HG03521 (cell line): ENCODE measurements around the gene PITPNB.

ENCODE experiments used
- ATAC-seq: cut with Tn5 transposase; IDR thresholded peaks from one replicate; pipeline ENCODE4 v1.9.1; 2021; ENCODE audit warnings: mild to moderate bottlenecking, moderate library complexity; ENCODE audit not compliant: unreplicated experiment

PITPNB gene

GRCh38 chr22:27835446-27835845, 83.6 kb downstream of the PITPNB start:
- no peak for ATAC-seq

GRCh38 chr22:27834364-27835185, 84.5 kb downstream of the PITPNB start:
- no peak for ATAC-seq

DNA sequence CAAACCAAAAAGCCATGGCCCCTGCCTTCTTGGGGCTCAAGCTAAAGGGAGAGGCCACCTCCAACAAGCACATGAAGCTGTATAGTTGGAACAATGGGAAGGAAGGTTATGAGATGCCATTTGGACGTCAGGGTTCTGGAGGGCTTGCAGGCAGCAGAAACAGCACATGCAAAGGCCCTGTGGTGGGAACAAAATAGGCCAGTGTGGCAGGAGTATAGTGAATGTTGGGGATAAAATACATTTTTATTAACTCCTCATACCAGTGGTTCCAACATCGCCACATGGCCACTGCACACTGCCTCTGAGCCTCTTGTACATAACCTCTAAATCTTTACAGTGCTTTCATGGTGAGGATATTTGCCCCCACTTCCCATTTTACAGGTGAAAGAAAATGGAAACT, 85.3 kb downstream of the PITPNB start:
- ATAC-seq = no peak

DNA sequence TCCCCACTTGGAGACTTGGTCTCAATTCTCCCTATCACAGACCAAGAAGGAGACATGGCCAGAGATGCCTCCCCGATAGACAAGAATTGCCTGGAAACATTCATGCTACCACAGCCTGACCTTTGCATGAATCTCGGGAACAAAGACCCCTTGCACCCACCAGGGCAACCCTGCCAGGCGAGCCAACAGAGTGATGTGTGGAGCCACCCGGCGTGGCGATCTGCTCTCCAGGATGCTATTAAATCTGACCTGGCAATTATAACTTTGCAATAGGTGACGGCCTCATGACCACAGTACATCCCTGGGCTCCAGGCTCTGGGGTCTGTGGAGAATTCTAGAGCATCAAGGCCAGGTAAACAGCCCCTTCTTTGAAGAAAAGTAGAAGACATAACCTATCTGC, 86.5 kb downstream of the PITPNB start:
- no peak for ATAC-seq

DNA sequence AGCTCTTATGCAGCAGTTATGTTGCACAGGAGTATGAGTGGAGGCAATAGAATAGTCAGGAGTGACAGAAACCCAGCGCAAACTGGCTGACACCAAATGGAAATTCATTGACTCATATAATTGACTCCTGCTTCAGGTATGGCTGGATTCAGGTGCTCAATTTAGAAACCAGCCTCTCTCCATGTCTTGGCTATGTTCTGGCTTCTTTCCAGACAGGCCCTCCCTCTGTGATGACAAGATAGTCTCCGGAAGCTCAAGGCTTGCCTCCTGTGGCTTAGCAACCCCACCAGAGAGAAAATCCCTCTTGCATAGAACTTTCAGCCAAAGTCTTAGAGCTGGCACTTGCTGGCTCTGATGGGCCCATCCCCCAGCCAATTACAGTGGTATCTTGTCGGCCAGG, 89.4 kb downstream of the PITPNB start:
- ATAC-seq = no peak

DNA sequence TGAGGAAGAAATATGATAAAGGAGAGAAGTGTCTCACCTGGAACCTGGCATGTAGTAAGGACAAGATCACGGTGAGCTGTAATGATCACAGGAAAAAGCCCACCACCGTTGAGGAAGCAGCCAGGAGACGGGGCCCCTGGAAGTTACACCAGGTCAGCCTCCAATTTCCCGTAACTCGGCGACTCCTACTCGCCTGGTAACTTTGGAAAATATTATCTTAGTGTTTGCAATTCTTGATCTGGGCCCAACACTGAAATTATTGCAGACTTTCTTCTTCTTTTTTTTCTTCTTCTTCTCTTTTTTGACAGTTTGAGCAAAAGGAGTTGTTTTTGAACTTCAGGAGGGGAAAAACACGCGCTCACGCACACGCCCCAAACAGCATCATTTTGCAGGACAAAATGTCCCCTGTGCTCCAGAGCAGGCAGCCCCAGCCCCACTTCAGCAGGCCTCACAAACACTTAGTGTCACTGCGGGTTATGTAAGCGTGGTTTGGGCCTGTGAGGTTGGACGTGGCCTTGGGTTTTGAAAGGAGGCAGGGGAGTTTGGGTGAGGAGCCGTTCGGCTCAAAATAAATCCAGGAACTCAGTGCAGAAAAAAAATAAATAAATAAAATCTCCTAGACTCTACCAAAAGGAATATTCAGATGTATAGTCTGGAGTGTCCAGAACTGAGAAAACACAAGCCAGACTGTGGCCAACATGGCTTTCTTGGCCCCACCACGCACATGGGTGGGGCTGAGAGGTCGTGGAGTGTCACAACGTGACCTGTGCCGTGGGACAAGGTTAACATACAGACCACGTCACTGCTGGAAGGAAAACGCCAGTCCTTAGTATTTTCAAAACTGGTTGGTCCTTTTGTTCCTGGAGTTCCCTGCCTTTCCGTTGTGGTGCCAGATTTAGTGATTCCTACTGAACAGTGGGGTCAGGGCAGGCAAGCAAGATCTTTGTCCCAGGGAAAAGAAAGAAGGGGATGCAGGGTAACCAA, 91.2 kb downstream of the PITPNB start:
- ATAC-seq = no peak

- no peak for ATAC-seq
These were observed 93.9 kb downstream of the PITPNB start for GRCh38 chr22:27825174-27825573.

DNA sequence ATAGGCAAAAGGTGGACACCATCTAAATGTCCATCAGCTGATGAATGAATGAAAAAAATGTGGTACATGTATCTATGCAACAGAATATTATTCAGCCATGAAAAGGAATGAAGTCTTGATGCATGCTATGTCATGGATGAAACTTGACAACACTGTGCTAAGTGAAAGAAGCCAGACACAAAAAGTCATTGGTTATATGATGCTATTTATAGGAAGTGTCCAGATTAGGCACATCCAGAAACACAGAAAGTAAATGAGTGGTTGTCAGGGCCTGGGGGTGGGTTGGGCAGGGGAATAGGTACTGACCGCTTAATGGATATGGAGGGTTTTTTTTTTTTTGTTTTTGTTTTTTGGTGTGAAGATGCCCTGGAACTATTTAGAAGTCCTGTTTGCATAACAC, 95.8 kb downstream of the PITPNB start:
- ATAC-seq = no peak

DNA sequence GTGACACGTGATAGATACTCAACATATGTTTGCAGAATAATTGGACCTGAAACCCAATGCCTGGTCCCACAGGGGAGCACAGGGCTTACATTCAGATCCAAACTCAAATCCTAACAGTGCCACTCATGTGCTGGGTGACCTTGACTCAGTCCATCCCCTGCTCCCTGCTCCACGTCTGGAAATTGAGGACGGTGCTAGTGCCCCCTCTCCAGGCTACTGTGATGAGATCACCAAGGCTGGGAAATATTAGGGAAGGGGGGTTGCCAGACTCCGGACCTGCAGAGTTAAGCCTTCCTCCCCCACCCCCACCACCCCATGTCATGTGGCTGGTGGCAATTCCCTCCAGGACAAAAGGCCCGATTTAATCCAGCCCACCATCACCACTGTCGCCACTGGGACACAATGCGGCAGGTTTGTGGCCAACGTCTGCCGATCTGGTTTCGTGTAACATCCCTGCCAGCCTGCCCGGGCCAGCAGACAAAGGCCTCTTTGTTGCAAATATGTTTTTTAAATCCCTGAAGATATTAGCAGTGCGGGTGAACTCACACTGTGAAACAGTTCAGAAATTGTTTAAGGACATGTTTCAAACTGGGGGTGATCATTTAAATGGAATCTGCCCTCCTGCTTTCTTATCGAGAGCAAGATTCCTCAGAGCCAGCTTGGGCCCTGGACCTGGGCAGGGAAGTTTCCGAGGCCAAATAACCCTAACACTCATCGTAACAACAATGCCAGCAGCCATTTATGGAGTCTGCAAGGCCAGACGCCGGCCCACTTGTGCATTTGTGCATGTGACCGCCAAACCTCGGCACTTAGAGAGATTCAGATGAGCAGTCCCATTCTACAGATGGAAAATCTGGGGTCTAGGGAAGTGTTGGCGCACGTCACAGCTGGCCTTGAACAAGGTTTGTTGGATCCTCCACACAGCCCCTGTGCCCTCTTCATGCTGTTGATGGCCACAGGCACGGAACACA, 97.9 kb downstream of the PITPNB start:
- no peak for ATAC-seq

- ATAC-seq = no peak
These were observed 102.5 kb downstream of the PITPNB start for GRCh38 chr22:27816552-27816951.

GRCh38 chr22:27815826-27816530, 103.1 kb downstream of the PITPNB start:
- no peak for ATAC-seq

- no peak for ATAC-seq
These were observed 104.1 kb downstream of the PITPNB start for GRCh38 chr22:27814993-27815392.

- no peak for ATAC-seq
These were observed 107.3 kb downstream of the PITPNB start for GRCh38 chr22:27811778-27812177.

DNA sequence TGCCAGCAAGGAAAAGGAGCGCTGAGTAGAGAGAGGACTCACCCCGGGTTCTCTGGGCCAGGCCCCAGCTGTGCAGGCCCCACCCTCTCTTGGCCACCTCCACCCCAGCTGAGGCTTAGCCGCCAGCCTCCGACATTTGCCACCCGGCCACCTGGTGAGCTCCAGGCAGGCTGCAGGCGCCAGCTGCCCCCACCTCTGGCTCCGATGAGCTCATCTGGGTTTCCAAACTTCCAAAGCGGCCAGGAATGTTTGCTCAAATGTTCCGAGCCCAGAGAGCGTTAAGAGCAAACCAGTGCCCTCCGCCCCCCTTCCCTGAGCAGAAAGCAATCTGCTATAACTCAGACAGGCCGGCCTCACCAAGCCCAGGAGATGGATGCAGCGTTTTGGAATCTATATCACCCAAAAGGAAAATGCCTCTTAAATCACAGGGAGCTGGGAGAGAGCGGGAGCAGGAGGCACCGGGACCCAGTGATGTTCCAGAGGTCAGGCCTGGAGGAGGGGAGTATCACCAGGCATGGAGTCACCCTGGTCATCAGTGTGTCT, 108.4 kb downstream of the PITPNB start:
- ATAC-seq = no peak

DNA sequence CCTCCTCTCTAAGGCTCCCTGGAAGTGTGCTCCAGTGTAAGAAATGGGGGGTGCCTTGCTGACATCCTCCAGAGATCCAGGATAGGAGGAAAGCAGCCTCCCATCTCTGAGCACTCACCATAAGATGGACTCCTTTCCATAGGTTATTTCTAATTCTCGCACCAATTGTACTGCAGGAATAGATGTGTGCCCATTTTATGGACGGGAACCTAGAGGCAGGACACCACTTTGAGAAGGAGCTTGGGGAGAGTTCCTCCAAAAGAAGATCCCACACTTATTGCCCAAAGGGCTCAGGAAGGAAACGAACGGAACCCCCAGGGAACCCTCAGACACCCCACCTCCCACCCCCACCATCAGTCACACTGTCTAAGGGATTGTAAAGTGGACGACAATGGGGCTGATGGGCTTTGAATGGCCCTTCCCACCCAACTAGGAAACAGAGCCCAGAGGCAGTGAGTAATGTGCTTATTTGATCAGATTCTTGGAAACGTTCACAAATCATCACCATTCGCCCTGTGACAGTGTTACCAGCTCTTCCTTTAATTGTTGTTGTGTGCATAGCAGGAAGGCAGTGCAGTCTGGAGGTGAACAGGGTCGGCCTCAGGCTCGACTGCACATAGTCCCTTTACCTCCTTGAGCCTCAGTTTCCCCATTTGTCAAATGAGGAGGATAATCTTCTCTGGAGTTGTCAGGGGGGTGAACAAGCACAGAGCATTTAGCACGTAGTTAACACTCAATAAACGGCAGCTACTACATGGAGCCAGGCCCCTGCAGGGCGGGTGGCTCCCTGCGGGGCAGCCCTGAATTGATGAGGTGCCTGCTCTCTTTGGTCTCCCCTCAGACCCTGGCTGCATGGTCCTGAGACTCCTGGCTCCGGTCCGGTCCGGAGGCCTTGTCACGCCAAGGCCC, 109.1 kb downstream of the PITPNB start:
- ATAC-seq = no peak

- ATAC-seq = no peak
These were observed 109.8 kb downstream of the PITPNB start for GRCh38 chr22:27809226-27809603.

GRCh38 chr22:27808451-27809225, 110.4 kb downstream of the PITPNB start:
- no peak for ATAC-seq

DNA sequence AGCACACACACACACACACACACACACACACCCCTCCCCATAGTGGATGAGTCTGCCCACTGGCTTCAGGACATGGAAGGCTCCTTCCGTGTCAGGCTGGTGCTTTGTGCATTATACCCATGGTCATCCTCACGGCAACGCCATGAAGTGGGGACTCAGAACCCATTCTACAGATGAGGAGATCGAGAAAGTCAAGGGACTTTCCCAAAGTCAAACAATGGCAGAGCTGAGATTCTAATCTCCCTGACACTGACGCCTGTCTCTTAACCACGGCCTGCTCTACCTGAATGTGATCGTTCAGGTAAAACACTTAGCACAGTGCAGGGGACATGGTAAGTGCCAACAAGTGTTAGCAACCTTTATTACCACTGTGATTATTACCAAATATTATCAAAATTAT, 113.2 kb downstream of the PITPNB start:
- ATAC-seq = no peak
